Fibroblast of peridontal ligament (primary cell): ENCODE measurements around the gene DNAJC30.

Source experiments
- DNase-seq: peaks from one replicate; pipeline ENCODE4 v3.0.0-alpha.2; 2010; ENCODE audit errors: extremely low read depth

Gene DNAJC30

DNA sequence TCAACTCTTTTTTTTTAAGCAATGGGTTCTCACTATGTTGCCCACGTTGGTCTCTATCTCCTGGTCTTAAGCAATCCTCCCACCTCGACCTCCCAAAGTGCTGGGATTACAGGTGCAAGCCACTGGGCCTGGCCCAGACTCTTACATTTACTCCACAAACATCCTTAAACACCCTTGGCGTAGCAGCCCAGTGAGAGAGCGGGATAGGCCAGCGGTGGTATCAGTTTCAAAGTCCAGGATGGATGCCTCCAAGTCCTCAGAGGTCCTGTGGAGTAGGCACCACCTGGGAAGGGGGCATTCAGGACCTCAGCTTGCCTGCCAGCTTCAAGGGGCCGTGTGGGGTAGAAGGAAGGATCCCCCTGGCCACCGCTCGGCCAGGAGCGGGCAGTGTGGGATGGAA lies 33.7 kb downstream of the DNAJC30 start:
- DNase-seq = no peak

DNA sequence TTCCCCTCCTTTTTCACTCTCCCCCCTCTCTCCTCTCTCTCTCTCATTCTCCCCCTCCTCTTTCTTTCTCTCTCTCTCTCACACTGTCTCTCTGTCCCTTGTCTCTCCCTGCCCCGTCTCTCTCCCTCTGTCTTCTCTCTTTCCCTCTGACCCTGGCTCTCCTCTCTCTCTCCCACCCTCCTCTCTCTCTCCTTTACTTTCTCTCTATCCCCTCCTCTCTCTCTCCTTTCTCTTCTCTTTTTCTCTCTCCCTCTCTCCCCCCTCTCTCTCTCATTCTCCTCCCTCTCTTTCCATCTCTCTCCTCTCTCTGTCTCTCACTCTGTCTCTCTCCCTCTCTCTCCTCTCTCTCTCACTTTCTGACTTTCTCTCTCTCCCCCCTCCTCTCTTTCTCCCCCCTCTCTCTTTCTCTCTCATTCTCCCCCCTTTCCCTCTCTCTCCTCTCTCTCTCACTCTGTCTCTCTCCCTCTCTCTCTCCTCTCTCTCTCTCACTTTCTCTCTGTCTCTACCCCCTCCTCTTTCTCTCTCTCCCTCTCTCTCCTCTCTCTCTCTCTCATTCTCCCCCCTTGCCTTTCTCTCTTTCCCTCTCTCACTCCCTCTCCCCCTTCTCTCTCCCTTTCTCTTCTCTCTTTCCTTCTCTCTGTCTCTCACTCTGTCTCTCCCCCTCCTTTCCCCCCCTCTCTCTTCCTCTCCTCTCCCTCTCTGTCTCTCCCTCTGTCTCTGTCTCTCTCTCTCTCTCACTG lies 34.5 kb downstream of the DNAJC30 start:
- no peak for DNase-seq

DNA sequence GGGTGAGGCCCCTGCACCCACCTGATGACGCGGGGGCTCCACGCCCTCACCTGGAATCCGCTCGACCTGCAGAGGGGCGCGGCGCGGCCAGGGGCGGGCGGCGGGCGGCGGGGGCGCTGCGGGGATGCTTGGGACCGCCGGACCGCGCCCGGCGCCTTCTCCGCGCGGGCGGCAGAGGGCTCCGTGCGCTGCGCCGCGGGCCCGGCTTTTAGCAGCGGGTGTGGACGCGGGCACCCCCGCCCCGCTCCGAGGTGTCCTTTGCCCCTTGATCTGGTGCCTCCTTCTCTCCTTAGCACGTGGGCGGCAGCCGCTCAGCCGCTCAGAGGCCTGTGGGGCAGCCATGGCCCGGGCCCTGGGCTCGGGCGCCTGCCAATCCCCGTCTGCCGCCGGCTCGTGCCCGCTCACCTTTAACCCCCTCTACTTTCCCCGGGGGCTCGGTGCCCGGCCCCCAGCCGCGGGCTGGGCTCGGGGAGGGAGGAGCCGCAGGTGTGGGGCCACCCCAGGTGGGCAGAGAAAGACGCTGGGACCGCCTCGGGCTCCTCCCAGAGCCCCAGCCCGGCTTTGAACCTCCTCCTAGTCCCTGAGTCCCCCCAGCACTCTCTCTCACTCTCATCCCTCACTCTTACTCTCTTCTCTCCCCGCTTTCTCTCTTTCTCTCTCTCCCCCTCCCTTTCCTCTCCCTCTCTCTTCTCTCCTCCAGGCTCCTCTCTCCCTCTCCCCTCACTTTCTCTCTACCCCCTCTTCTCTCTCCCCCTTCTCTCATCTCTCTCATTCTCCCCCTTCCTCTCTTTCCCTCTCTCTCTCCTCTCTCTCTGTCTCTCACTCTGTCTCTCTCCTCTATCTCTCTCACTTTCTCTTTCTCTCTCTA lies 35.3 kb downstream of the DNAJC30 start:
- DNase-seq = no peak

DNA sequence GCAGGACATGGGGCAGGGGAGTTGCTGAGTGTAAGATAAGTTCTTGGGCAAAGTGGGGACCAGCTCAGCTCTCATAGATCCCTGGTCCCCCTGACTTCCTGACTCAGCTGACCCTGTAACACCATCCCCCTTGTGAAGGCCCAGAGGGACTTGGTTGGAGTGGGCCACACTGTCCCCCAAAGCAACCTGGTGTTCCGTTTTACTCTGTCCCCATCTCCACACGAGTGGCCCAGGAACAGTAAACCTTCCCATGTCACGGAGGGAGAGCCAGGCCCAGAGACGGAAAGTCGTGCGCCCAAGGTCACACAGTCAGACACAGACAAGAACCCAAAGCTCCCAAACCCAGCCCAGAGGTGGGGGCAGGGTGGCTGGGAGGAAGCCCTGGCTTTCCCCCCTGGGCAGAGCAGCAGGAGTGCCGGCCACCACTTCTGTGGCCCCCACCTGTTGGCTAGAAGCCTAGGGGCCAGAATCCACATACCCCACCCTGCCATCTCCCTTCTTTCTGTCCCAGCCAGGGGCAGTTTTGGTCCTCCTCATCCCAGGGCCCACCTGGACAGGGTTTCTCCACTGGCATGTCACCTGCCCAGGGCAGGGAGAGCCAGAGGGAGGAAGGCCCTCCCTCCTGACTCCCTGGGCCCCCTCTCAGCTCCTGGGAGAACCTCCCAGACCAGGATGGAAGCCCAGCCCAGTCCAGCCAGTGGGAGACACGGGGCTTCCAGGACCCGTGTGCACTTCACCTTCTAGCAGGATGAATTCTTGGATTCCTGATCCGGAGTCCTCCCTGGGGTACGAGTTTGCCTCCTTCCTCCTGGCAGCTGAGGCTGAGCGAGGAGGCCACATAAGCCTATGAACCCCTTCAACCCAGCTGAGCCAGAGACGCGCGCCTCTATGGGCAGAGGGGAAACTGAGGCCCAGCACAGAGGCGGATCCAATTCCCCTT lies 36.2 kb downstream of the DNAJC30 start:
- DNase-seq = no peak

DNA sequence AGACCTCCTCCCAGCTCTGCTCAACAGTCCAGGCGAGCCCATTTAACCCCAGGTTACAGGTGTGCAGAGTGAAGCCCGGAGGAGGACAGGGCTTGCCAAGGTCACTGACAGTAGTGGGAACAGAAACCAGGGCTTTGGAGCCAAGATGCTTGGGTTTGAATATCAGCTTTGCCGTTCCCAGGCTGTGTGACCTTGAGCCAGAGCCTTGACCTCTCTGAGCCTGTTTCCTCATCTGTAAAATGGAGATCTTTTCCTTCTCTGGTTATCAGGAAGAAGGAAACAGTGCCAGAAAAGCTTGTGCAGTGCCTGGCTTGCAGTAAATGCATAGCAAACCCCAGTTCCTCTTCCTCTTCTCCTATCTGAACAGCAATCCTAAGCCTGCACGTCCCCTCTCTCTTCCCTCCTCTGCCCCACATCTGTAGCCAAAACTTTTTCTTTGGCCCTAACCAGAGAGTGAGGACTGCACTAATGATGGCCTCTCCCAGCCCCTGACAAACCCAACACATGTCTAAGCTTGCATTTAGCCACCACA lies 37.5 kb downstream of the DNAJC30 start:
- no peak for DNase-seq

DNA sequence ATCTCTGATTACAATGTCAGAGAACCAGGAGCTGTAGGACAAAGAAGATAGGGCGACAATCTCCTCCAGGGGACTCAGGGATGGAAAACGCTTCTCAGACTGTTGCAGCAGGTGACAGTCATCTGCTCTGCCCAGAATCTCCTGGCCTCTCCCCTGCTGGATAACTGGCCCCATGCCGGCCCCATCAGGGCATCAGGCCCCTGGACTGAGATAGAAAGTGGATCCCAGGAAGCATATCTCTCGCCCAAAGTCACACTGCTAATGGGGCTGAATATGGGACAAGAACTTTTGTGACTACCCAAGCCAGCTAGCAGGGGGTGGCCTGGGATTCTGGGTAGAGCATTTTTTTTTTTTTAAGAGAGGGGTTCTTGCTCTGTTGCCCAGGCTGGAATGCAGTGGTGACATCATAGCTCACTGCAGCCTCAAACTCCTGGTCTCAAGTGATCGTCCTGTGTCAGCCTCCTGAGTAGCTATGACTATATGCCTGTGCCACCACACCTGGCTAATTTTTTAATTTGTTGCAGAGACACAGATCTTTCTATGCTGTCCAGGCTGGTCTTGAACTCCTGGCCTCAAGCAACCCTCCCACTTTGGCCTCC lies 38.5 kb downstream of the DNAJC30 start:
- DNase-seq = no peak

DNA sequence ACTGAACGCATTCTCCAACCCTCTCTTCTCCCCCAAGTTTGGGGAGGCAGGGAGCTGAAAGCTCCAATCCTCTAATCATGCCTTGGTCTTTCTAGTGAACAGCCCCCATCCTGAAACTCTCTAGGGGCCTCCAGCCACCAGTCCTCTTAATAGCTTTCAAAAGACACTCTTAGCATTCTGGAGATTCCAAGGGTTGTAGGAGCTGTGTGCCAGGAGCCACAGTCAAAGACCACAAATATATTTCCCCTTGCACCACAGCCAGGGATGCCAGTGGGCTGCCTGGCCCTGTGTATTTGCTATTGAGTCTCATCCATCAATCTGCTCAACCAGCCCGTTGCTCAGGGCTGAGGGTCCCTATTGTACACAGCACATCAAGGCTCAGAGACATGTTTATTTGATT lies 40.4 kb downstream of the DNAJC30 start:
- no peak for DNase-seq

DNA sequence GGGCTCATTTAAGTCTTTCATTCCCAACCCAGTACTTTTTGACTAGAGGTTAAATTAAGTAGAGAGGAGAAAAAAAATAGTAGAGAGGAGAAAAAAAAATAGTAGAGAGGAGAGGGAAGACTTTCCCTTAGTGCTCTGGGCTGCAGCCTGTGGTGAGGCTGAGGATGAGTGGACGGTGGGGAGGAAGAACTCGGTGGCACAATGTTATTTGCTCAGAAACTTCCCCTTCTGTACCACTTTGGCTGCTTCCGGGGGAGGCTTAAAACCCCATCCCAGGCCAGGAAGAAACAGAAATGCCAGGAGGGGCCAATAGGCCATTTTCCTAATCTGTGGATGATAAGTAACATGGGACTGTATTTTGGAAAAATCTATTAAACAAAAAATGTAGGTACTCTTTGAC lies 44.3 kb downstream of the DNAJC30 start:
- no peak for DNase-seq

DNA sequence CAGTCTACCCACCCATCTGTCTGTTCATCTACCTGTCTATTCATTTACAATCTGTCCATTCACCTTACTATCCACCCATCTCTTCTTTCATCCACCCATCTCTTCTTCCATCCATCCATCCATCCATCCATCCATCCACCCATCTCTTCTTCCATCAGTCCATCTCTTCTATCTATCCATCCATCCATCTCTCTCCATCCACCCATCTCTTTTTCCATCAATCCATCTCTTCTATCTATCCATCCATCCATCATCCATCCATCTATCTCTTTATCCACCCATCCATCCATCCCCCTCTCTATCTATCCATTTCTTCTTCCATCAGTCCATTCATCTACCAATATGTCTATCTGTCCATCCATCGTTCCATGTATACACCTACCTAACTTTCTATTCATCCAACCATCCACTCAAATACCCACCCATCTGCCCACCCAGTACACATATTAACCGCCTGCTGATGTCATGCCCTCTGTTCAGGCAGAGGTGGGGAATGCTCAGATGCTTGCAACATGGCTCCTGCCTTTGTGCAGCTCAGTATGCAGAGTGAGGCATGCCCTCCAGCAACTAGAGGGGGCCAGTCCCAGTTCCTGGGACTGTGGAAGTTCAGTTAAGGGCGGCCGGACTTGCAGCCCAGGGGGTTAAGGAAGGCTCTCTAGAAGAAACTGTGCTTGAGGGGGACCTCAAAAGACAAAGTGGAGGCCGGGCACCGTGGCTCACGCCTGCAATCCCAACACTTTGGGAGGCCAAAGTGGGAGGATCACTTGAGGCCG lies 47.6 kb downstream of the DNAJC30 start:
- DNase-seq = no peak

DNA sequence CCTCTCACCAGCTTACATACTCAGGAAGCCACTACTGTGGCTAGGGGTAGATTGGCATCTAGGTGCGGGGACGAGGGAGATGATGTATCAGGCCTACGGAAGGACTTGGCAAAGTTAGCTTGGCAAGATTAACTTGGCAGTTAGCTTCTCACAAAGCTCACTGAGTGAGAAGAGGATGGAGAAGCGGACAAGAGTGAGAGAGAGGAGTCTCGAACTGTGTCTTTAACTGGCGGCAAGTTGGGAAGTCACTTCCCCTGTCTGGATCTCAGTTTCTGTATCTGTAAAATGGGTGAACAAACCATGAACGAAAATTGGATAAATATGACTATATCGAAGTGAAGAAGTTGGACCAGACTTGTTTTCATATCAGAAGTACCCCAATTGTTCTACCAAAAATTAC lies 49.4 kb downstream of the DNAJC30 start:
- DNase-seq = no peak

DNA sequence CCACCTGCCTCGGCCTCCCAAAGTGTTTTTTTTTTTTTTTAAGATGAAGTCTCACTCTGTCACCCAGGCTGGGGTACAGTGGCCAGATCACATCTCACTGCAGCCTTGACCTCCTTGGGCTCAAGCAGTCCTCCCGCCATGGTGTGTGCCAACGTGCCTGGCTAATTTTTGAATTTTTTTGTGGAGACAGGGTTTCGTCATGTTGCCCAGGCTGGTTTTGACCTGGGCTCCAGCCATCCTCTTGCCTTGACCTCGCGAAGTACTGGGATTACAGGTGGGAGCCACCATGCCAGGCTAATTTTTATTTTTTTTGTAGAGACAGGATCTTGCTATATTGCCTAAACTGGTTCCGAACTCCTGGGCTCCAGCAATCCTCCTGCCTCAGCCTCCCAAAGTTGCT lies 49.9 kb downstream of the DNAJC30 start:
- DNase-seq = no peak

DNA sequence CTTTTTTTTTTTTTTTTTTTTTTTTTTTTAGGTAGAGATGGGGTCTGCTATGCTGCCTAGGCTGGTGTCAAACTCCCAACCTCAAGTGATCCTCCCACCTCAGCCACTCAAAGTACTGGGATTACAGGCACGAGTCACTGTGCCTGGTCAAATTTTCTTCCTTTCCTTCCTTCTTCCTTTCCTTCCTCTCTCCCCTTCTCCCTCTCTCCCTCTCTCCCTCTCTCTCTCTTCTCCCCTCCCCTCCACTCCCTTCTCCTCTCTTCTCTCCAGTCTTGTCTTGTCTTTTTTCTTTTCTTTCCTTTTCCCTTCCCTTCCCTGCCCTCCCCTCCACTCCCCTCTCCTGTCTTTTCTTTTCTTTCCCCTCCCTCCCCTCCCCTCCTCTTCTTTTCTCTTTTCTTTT lies 51.7 kb downstream of the DNAJC30 start:
- no peak for DNase-seq
